ENCODE results near the gene FAM13A.

DNA sequence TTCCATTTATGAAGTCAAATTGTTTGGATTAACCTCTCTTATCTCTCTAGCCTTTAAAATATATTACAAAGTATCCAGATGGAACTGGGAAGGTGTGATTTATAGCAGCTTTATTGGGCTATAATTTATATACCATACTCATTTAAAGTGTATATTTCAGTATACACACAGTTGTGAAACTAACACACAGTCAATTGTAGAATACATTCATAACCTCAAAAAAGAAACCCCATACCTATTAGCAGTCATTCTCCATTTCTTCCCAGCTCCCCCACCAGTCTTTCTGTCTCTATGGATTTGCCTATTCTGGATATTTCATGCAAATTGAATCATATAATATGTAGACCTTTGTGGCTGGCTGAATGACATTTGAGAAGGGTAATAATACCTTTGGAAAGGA is 351.8 kb downstream of the FAM13A start:
- TF ChIP-seq, protein P1, sequence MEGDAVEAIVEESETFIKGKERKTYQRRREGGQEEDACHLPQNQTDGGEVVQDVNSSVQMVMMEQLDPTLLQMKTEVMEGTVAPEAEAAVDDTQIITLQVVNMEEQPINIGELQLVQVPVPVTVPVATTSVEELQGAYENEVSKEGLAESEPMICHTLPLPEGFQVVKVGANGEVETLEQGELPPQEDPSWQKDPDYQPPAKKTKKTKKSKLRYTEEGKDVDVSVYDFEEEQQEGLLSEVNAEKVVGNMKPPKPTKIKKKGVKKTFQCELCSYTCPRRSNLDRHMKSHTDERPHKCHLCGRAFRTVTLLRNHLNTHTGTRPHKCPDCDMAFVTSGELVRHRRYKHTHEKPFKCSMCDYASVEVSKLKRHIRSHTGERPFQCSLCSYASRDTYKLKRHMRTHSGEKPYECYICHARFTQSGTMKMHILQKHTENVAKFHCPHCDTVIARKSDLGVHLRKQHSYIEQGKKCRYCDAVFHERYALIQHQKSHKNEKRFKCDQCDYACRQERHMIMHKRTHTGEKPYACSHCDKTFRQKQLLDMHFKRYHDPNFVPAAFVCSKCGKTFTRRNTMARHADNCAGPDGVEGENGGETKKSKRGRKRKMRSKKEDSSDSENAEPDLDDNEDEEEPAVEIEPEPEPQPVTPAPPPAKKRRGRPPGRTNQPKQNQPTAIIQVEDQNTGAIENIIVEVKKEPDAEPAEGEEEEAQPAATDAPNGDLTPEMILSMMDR (IDR thresholded peaks at IDR 0.05; ENCODE audit: insufficient read depth, low read length), result no peak
- TF ChIP-seq POLR2AphosphoS5 (IDR thresholded peaks at IDR 0.05; ENCODE audit: low read depth), result no peak

Data from HL-60 (cell line).